Heart right ventricle (tissue), 16 donors: Measurements from ENCODE around the gene TAS2R39. TPM values are rescaled to one million over a fixed set of nuclear protein-coding genes. Genes with fewer than 3 reads are reported as not detected.

ENCODE experiments used
- ATAC-seq, 8 donors: fragments of 200-7000 bp; cut with Tn5 transposase; one replicate each; pipeline ENCODE4 v1.9.1; 2020; ENCODE audit warnings: mild to moderate bottlenecking in 8 of 8, moderate library complexity in 8 of 8, moderate number of reproducible peaks in 1 of 8
- DNase-seq, 2 donors: peaks; one replicate each; pipeline ENCODE4 v3.0.0-alpha.2; 2020
- H3K27ac ChIP-seq, 10 donors: fragments of 200-600 bp; sonication (generic) in 2 of 10; one replicate each; pipeline versions ENCODE4 v1.5.0 to v1.8.0; 2020 to 2022; ENCODE audit warnings: mild to moderate bottlenecking in 3 of 10
- H3K27me3 ChIP-seq, 7 donors: fragments of 200-600 bp; one replicate each; pipeline ENCODE4 v1.8.0; 2021 to 2022; ENCODE audit warnings: mild to moderate bottlenecking in 2 of 7
- H3K36me3 ChIP-seq, 9 donors: fragments of 200-600 bp; sonication (generic) in 1 of 9; one replicate each; pipeline versions ENCODE4 v1.5.0 to v1.8.0; 2020 to 2022; ENCODE audit warnings: mild to moderate bottlenecking in 2 of 9
- H3K4me1 ChIP-seq, 9 donors: fragments of 200-600 bp; sonication (generic) in 1 of 9; one replicate each; pipeline versions ENCODE4 v1.5.0 to v1.8.0; 2020 to 2022; ENCODE audit warnings: mild to moderate bottlenecking in 4 of 9
- H3K4me3 ChIP-seq, 10 donors: fragments of 200-600 bp; sonication (generic) in 2 of 10; one replicate each; pipeline versions ENCODE4 v1.5.0 to v1.8.0; 2020 to 2022; ENCODE audit warnings: mild to moderate bottlenecking in 7 of 10, moderate library complexity in 2 of 10
- H3K9me3 ChIP-seq, 11 donors: fragments of 200-600 bp in 10 of 11; sonication (generic) in 2 of 11; one replicate each; pipeline versions ENCODE4 v1.5.0 to v1.8.0; 2013 to 2022; ENCODE audit warnings: mild to moderate bottlenecking in 2 of 11, control low read depth in 1 of 11, moderate library complexity in 1 of 11
- CTCF ChIP-seq, 9 donors: fragments of 200-600 bp; sonication (generic) in 2 of 9; IDR thresholded peaks; one replicate each; pipeline versions ENCODE4 v1.5.0 to v1.8.0; 2021 to 2022; ENCODE audit warnings: antibody characterized with exemption in 9 of 9, mild to moderate bottlenecking in 5 of 9, moderate library complexity in 1 of 9
- WGBS, 2 donors: extraction: QIAGEN DNeasy Blood & Tissue Kit; methylation state at CpG; one replicate each; pipeline ENCODE4 v1.1.7; 2013; ENCODE audit warnings: inconsistent platforms in 1 of 2; 5-methylcytosine and 5-hydroxymethylcytosine counted together
- intact Hi-C, 10 donors: fragments of 100-400 bp; cut with DNase I; formaldehyde crosslinking; loops; one replicate each; pipeline versions ENCODE4 v1.11.1 to v1.14.2; 2022
- polyA plus RNA-seq, 2 donors: library from polyadenylated mRNA; stranded (reverse); fragments of 200-250 nt; gene quantifications; one replicate each; pipeline ENCODE4 v1.2.3, GENCODE V29; 2013
- total RNA-seq, 10 donors: library from RNA; stranded (reverse); fragmentation: NEBNext Ultra II Directional in 3 of 10; extraction: Animal tissue kit (Norgen Biotek cat#: 25700) in 3 of 10; gene quantifications; one replicate each; pipeline versions ENCODE4 v1.2.1 to v1.2.4, GENCODE V29; 2021 to 2023
- donor health status: Arrhythmogenic right ventricular cardiomyopathy.
- donor health status: ischemic (EF 13 %, LVEDD 7.1; RV severe dilation, severe dysfunction).
- donor health status: healthy with polysubstance abuse.
- donor health status: DM: no; HTN: yes; CAD: no.
- donor health status: DM: no; HTN: no; CAD: no.
- donor health status: ischemic (EF 25% LVEDD 6.9; RV normal size, moderate dysfunction).
- donor health status: ischemic (EF 25% LVEDD 5.7; RV mildly dilated, moderate dysfunction).
- donor health status: healthy.
- donor health status: DM: yes; HTN: yes; CAD: no.
- donor health status: Ischemic cardiomyopathy.
- donor health status: ischemic (EF 35%, LVEDD 5.7; RV mildly dilated, moderate dysfunction).
- donor health status: nonischemic (EF 11% LVEDD 7.7; RV severe dilation, severe dysfunction).
- donor health status: DM: yes; HTN: yes; CAD: no.
- donor health status: PGD.
- donor health status: ischemic (EF 29% LVEDD 5.4; RV normal size, mild dysfunction).
- donor health status: nonischemic (EF 23%, LVEDD 6.1; RV moderate dilation, normal function).

The TAS2R39 gene
- total and polyA plus RNA-seq, 12 donors, result not detected

DNA sequence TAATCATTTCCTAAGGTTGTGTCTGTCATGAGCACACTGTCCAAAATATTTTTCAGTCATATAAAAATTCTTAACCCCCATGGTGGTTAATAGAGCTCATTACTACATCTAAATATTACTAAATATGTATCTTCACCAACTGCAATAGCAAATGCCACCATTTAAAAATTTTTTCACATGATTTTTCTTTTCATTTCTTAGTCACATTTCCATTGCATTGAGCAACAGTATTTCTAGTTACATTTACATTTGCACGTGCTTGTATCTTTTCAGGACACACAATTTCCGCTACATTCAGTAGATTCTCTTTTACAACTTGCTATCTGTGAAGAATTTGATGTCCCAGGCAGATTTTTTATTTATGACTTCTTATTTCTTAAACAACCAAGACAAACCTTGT lies 33.5 kb downstream of the TAS2R39 start:
- Histone ChIP-seq H3K9me3 (peaks cover 0 to 4% (median 0%) of the 10 kb centered on the region in 11 donors), H3K27ac (no peak overlapping the region), H3K4me1 (no peaks in the 10 kb centered on the region), H3K4me3 (no peak overlapping the region), H3K36me3 (no peaks in the 10 kb centered on the region), H3K27me3 (peaks cover 0 to 8% (median 0%) of the 10 kb centered on the region in 7 donors)
- ATAC-seq (no peak), DNase-seq (no peak)
- intact Hi-C loops, result loop anchor here in 5 of 10 donors (5.0 to 10.0 kb wide), 3 partner anchors 209 to 362 kb away; partner anchors contain the start of gene EPHB6 (in 3 of the 5)
- 85 to 95% methylated on average over 2 of the region's 2 CpGs for WGBS, 2 donors
- TF ChIP-seq CTCF (IDR thresholded peaks at IDR 0.05), result no peak

GRCh38 chr7:143217806-143218205 lies 34.6 kb downstream of the TAS2R39 start:
- Histone ChIP-seq H3K4me3 (no peak overlapping the region), H3K9me3 (no peaks in the 10 kb centered on the region), H3K27me3 (peaks cover 0 to 10% (median 0%) of the 10 kb centered on the region in 7 donors), H3K36me3 (no peaks in the 10 kb centered on the region), H3K27ac (no peak overlapping the region), H3K4me1 (peaks cover 0 to 10% (median 0%) of the 10 kb centered on the region in 9 donors)
- ATAC-seq (no peak), DNase-seq (no peak)
- 75 to 83% methylated on average over 2 of the region's 2 CpGs for WGBS, 2 donors
- intact Hi-C loops, result loop anchor here in 5 of 10 donors (5.0 to 10.0 kb wide), 3 partner anchors 211 to 363 kb away; partner anchors contain the start of gene EPHB6 (in 3 of the 5)
- no peak for TF ChIP-seq CTCF (IDR thresholded peaks at IDR 0.05)

- H3K36me3 ChIP-seq, result no peaks in the 10 kb centered on the region
- ATAC-seq (no peak), DNase-seq (no peak)
- peaks cover 0 to 13% (median 0%) of the 10 kb centered on the region in 9 donors for H3K4me1 ChIP-seq
- WGBS, 2 donors, result 70 to 75% methylated on average over 2 of the region's 2 CpGs
- TF ChIP-seq CTCF (IDR thresholded peaks at IDR 0.05), result no peak
- H3K4me3 ChIP-seq, result no peak overlapping the region
- intact Hi-C loops, result no loop called here
- H3K27ac ChIP-seq, result peak overlapping the region in 1 of 10 donors; percentile 83
- H3K27me3 ChIP-seq, result peaks cover 0 to 16% (median 0%) of the 10 kb centered on the region in 7 donors
- H3K9me3 ChIP-seq, result no peaks in the 10 kb centered on the region
Measured at GRCh38 chr7:143221286-143221685, 38.1 kb downstream of the TAS2R39 start.

- peaks cover 0 to 15% (median 0%) of the 10 kb centered on the region in 9 donors for H3K4me1 ChIP-seq
- no peak within 1 kb of the TSS for H3K4me3 ChIP-seq
- intact Hi-C loops, result no loop called here
- H3K36me3 ChIP-seq, result no peaks in the 10 kb centered on the region
- ATAC-seq, result no peak
- DNase-seq, result no peak
- H3K27ac ChIP-seq, result peak within 1 kb of the TSS in 1 of 10 donors; percentile 83
- H3K27me3 ChIP-seq, result peaks cover 0 to 16% (median 0%) of the 10 kb centered on the region in 7 donors
- no peak for TF ChIP-seq CTCF (IDR thresholded peaks at IDR 0.05)
- H3K9me3 ChIP-seq, result no peaks in the 10 kb centered on the region
- WGBS, 2 donors, result 85 to 87% methylated on average over 3 of the region's 3 CpGs
Measured at GRCh38 chr7:143221737-143222136, 38.5 kb downstream of the TAS2R39 start, which contains the start of gene TAS2R40. TSS of gene TAS2R40 (plus strand) at chr7:143222037. CDS start at chr7:143222079, 42 bp downstream.
